Stimulated activated CD4-positive, alpha-beta T cell treated with anti-CD3 and anti-CD28 coated beads, Interleukin-15, amount 100 ng/mL, for 48 hours (primary cell): ENCODE results near the gene VAV2.

Experiments used
- DNase-seq, 2 donors: peaks; one replicate each; pipeline ENCODE4 v3.0.0-alpha.2; 2020; ENCODE audit warnings: low read depth in 2 of 2

The VAV2 gene

DNA sequence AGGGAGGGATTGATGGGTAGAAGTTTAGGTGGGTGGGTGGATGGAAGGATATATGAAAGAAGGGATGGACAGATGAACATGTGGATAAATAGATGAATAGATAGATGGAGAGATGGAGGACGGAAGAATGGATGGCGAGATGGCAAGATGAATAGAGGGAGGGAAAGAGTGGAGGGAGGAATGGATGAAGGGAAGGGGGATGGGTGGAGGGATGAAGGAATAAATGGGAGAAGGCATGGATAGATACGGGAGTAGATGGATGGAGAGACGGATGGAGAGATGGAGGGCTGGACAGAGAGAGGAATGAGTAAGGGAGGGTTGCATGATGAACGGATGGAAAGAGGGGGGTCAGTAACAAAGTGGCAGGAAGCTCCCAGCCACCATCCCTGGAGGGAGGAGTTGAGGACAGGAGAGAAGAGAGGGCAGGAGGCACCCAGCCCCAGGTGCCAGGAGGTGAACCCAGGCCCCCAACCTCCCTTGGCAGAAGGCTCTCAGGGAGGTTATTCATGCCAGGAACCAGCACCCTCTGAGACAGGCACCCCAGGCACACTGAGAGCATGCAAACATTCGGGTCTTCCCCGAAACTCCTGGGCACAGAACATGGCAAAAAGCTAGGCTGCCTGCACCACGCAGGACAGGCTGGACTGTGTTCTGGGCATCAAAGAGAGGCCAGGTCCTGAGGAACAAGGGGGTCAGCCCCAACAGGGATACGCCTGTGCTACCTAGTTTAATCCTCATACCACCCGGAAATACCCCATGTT is 263.1 kb downstream of the VAV2 start:
- DNase-seq = no peak

DNA sequence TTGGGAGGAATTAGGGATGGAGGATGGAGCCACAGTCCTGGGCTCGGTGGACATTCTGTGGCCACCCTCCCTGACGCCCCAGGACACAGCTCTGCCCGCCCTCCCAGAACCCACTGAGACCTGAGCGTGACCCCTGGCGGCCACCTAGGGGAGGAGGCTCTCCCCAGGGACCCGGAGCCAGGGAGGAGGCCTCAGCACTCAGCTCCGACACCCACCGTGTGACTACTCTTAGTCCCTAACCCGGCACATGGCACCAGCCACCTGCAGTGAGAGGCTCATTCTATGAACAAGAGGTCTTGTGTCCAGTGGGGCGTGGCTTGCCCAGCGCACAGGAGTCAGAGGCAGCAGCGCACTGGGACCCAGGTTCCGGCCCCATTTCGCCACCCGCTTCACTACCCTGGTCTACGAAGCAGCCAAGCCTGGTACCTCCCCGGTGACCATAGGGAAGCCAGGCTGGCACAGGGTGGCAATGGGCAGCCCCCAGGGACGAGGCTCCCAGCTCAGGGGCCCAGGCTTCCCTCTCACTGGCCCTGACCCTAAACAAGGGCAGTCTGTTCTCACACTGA is 264.2 kb downstream of the VAV2 start:
- DNase-seq = no peak

DNA sequence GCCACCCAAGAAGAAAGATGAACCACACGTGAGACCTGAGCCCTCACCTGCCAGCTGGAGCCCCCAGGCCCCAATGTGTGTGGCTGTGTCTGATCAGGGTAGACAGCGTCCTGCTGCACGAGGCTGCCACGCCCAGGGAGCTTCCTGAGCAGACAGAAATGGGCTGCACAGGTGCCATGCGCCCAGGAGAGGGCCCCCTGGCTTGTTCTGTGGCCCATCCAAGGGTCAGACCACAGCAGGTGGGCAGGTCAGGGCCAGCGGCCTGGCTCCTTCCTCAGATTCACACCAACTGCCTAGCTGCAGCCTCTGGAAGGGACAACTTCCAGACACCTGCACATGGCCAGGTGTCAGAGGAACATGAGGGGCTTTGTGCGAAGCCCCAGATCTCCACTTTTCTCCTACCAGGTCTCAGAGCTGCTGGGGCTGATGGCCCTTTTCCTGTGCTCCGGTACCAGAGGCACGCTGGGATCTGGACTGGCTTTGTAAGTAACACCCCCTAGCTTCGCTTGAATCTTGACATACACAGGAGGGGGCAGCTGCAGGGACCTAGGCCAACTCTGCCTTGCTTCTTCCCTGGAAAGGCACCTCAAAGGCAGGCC is 264.7 kb downstream of the VAV2 start:
- DNase-seq = no peak

DNA sequence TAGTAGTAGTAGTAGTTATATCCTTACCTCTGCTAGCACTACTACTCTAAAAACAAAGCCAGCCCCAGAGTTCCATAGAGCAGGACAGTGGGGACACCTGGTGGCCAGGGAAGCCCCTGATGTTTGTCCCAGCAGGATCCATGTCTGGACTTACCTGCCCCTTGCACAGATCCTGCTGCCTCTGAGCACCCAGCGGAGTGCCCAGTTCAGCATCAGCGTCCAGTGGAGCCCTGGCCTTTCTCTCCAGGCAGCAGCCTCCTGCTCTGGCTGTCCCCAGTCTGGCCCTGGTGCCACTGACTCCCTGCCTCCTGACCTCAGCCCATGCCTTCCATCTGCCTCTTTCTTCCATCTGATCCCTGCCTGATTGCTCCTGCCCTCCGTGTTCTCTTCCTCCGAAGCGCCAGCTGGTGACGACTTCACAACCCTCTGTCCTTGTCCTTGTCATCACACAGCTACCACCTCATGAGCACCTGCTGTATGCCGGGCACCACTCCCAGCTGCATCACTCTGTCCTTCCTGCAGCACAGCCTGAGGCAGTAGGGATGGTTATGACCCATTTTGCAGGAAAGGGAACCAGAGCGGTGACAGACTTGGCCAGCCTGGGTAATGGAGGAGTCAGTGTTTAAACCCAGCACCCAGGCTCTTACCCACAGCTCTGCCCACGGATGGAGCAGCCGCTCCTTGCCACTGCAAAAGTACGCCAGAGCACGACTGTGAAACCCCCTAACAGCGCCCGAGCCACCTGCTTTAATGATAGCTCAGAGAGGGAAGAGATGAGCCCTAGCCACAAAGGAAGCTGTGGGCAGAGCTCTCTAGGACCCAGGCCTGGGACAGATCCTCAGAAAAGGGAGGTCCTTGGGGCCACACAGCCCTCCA is 265.5 kb downstream of the VAV2 start:
- DNase-seq = no peak

DNA sequence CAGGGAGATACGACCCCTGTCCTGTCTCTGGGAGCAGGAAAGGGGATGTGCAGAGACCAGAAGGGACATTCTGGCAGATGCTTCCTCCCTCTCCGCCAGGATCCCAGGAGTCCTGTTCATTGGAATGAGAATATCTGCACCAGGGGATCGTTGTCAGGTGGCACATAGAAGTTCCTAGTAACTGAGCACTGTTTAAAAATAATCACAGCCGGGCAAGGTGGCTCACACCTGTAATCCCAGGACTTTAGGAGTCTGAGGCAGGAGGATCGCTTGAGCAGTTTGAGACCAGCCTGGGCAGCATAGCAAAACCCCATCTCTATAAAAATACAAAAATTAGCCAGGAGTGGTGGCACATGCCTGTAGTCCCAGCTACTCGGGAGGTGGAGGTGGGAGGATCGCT is 266.2 kb downstream of the VAV2 start:
- no peak for DNase-seq

DNA sequence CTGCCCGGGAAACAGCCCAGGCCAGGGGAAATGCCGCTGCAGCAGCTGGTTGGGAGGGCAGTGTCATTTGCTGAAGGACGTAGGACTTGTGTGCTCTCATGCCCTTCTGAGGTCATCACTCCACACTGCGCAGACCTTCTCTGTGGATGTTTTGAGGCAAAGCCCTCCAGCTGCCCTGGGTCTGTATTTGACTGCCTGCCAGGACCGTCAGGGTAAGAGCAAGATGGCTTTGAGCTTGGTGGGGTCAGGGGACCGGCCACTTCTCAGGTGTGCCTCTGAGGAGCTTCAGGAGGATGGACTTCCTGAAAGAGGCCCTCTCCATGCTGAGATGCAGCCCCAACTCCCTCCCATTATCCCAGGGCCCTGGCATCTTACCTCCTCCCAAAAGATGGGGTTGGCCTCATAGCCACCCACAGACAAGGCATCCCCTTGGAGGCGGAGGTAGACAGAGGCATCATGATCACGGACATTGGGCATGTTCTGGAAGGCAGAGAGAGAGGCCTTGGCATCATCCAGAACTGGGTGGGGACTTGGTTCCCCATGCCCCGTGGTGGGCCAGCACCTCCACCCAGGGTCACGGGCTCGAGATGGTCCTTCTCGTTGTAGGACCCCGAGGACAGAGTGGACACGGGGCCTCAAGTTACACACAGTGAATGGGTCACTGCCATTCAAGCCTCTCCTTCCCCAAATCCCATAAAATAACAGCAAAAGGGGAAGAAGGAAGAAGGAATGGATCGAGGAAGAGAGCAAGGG is 273.4 kb downstream of the VAV2 start:
- DNase-seq = no peak

DNA sequence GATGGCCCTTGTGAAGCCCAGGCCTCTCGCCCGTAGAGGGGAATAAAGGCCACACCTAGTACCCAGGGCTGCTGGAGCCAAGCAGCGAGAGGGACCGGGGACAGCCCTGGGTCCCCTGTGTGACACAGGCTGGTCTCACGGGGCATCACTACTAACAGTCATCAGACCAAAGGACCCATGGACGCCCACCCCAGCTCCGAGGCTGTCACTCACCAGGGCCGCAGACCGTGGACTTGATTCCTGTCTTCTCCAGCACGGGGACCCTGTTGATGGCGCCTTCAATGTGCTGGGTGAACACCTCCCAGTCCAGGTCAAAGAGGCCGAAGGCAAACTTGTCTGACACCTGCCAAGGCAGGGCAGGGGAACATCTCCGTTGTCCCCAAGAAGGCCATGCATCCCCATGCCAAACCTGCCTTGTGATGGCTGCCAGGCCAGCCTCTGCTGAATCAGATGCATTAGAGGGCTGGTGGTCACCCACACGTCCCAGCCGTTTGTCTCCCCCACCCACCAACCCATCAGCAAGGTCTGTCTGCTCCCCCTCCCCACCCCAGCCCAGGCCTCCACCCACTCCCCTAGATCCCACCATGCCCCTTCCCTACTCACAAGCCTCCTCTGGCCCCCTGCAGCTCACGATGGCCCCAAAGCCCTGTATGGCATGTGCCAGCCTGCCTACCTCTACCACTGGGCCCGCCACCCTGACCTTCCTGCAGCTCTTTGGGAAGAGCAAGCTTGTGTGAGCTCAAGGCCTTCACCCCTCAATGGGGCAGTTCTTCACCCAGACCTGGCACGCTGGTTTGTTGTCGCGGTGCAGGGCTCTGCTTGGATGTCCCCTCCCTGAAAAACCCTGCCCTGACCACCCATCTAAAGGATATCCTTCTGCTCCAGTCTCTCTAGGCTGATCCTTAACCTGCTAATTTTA is 274.8 kb downstream of the VAV2 start:
- no peak for DNase-seq

DNA sequence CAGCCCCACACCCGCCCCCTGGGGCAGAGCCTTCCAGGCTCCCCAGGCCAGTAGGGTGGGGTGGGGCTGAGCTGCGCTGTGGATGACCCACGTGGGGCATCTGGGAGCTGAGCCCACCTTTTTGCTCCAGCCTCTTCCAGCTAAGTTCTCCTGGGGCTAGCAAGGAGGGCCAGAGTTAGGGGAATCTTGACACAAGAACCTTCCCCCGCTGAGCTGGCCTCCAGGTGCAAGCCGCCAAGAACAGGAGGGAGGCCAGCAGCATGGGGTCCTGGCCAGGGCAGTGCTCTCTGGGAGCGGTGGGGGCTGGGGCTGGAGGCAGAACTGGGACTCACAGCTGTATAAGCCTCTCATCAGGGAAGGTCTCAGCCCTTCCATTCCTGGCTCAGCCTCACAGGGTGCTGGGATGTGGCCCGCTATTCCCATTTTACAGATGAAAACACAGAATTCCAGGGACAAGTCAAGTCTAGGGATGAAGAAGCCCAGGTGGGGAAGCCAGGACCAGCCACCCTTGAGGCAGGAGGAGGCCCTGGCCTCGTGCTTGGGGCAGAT is 275.5 kb downstream of the VAV2 start:
- DNase-seq = no peak

DNA sequence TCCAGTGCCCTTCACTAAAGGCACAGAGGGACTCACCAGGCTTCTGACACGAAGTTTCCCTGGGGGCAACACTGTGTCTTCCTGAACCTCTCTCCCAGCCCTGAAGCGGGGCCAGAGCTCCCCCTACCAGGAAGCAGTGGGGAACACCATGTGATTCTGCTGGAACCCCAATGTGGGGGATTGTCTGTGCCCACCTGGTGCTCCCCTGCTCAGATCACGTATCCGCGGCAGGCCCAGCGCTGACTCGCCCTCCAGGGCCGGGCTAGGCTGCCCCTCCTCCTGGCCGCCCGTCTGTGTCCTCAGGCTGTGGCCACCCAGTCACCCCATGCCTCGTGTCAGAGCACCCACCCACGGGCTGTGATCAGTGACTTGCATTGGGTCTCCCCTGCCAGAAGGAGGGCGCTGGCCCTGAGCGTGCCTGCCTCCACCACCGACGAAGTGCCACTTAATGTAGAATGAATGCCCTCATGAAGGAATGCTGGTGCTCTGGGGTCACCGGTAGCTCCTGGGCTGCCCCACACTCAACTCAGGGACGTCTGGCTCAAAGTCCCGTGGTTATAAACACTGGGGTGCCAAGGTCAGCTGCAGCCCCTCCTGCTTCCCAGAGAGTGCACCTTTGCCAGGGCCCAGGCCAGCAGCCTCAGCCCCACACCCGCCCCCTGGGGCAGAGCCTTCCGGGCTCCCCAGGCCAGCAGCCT is 276.1 kb downstream of the VAV2 start:
- no peak for DNase-seq

DNA sequence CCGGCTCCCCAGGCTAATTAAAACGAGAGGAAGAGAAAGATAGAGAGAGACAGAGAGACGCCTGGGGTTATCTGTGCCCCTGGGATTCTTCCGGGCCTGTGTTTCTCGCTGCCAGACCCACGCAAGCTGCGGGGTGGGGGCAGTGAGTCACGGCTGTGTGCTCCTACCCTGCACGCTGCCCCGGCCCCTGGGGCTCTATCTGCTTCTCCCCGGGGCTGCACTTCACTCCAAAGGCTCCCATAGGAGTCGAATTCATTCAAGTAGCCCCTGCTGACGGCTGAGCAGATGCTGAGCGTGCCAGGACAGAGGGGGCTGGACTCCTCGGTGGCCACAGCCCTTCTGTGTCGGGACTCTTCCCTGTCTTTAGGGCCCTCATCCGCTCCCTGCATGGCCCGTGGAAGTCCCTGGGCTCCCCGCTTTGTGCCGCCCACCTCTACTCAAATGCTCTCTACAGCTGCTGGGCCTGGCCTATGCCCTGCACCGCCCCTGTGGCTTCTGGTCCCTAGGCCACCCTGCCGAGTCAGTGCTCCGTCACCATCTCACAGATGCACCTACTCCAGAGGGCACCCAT is 276.7 kb downstream of the VAV2 start:
- no peak for DNase-seq

DNA sequence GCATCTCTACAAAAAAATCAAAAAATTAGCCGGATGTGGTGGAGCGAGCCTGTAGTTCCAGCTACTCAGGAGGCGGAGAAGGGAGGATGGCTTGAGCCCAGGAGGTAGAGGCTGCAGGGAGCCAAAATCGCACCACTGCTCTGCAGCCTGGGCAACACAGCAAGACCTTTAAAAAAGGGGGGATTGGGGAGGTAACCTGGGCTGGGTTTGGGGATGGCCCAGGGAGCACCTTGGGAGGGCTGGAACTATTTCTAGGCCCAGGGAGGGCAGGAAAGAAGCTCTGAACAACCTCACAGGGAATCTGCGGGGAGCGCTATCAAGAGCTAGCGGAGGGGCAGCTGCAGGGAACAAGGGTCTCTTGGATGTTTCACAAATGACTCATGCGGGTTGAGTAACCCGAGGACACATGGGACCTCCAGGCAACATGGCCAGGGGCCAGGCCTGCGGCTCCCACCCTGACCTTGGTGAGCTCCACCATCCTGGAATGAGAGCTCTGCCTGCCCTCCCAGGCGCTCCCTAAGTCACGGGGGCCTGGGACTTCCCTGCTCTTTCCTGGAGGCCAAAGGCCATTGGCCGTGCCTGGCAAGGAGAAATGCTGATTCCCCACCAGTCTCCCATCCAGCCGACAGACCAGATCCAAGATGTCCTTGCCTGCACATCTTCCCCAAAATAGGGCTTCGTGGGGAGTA is 277.4 kb downstream of the VAV2 start:
- DNase-seq = no peak

DNA sequence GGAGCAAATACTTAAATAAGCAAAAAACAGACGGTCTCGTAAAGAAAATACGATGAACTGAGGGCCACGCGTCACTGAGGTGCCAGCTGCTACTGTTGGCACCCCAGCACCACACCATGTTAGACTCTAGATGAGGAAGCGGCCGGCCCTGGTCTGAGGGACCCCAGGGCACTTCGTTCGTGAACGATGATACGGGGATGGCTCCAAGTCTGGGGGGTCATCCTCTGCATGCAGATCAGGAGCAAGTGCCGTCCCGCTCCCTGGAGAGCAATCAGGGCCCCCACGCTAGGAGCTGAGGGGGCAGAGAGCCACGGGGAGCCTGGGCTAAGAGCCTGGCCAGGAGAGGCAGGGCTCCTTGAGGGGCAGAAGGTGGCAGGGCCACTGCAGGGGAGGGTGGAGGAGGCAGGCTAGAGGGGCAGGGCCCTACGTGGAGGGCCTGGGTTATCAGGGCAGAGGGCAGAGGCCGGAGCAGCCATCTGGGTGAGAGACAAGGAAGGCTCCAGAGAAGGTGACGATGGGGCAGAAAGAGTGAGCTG is 278.1 kb downstream of the VAV2 start:
- DNase-seq = no peak

DNA sequence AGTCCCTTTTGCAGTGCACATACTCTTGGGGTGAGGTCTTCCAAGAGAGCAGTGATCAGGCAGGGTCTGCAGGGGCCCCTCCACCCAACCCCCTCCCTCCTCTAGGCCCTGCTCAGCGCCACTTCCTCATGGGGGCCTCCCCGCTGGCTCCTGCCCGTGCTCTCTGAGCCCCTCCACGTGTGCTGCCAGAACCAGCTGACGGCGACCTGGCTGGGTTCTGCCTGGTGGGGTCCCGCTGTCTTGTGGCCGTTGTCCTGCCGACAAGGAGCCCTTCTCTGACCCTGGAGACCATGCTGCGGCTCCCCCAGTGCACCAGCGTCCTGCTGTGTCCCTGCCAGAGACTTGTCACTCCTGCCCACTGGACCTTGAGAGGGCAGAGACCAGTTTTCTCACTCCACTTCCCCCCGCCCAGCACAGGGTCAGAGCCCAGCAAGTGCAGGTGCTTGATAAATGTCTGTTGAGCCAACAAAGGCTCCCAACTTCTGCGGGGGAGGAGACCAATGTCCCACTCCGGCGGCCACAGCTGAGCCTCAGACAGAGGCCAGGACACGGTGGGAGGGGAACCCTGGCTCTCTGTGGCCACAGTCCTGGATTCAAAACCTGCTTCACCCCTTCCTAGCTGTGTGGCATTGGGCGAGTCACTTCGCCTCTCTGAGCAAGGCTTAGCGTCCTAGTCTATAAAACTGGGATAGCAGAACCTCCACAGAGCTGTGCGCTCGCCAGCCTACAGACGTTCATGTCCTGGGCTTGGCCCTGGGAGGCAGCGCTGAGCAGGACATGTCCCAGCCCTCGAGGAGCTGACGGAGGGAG is 278.8 kb downstream of the VAV2 start:
- no peak for DNase-seq

DNA sequence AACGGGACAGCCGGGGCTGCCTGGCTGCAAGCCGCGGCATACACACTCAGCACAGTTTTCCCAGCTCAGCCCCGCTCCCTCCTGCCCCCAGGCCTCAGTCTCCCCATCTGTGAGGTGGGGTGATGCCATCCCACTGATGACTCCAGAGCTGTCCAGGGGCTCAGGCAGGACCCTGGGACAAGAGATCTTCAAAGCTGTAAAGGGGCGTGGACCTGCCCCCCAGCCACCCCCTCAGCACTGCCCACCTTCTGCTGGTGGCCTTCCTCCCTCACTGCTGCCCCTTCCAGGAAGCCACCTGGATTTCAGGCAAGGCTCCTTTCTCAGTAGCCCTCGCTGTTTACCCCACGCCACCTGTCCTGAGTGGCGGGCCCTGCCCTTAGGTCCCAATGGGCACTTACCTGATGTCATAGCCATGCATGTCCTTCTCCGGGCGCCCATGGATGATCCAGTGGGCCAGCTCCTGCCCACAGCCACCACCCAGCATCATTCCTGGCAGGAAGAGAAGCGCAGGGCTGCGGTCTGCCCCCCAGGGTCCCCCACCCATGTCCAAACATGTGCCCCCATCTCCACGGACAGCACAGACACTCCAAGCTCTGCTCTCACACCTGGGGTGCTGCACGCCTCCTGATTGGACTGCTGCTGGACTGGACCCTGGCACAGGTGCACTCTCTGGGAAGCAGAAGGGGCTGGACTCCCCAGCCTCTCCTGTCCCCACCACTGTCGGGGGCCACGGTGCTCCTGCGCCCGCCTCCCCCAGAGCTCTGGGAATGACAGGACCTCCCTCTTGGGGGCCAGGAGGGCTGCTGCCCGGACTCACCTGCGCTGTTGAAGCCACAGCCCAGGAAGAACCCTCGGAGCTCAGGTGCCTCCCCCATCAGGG is 279.7 kb downstream of the VAV2 start:
- no peak for DNase-seq
